GM13977 (cell line): Measurements from ENCODE around the gene THAP7.
"Not testable (repeated sequence)": the region's sequence is repeated elsewhere in the genome, so short reads cannot be mapped to it uniquely, and the experiment has no call there.

Experiments
- DNase-seq: peaks from one replicate; pipeline ENCODE4 v3.0.0; 2012; ENCODE audit warnings: low spot score
- CTCF ChIP-seq: IDR thresholded peaks from 2 replicates; pipeline ENCODE4 v1.5.1; 2012; ENCODE audit warnings: mild to moderate bottlenecking, control low read depth; ENCODE audit not compliant: insufficient read depth; ENCODE audit errors: extremely low read depth, missing control alignments
- in situ Hi-C: fragments of 300-500 bp; cut with MboI; formaldehyde crosslinking; loops from one replicate; pipeline ENCODE4 v1.12.0; 2022; ENCODE audit warnings: low sequenced_read_pairs, low pct_unique_long_range_greater_than_20kb, mixed read lengths, inconsistent platforms; ENCODE audit not compliant: unreplicated experiment

THAP7 gene

GRCh38 chr22:21044931-21045584, 43.1 kb upstream of the THAP7 start:
- no peak for DNase-seq
- in situ Hi-C loops = no loop called here
- TF ChIP-seq CTCF = no peak

GRCh38 chr22:21043860-21044535, 42.1 kb upstream of the THAP7 start:
- no peak for TF ChIP-seq CTCF
- in situ Hi-C loops = no loop called here
- DNase-seq = no peak

GRCh38 chr22:21042978-21043859, 41.3 kb upstream of the THAP7 start:
- in situ Hi-C loops = no loop called here
- no peak for DNase-seq
- TF ChIP-seq CTCF = no peak

- TF ChIP-seq CTCF = no peak
- DNase-seq = no peak
- in situ Hi-C loops = no loop called here
Observed at GRCh38 chr22:21041937-21042336, 40.0 kb upstream of the THAP7 start.

GRCh38 chr22:21039158-21039557, 37.2 kb upstream of the THAP7 start:
- DNase-seq, in situ Hi-C loops: not testable (repeated sequence)

GRCh38 chr22:21038405-21038804, 36.5 kb upstream of the THAP7 start:
- TF ChIP-seq CTCF = no peak
- in situ Hi-C loops = no loop called here
- DNase-seq = no peak

- in situ Hi-C loops = no loop called here
- no peak for TF ChIP-seq CTCF
- no peak for DNase-seq
Observed at GRCh38 chr22:21034989-21035388, 33.1 kb upstream of the THAP7 start.
